H1 (cell line): ENCODE data around the gene NFIX. TPM values are rescaled to one million over a fixed set of nuclear protein-coding genes. Genes with fewer than 3 reads are reported as not detected.

ENCODE experiments used
- CTCF ChIA-PET: fragments of 300-600 bp; sonication (Branson Sonifier 250); formaldehyde crosslinking; loops from one replicate; lab custom pipeline; 2021; ENCODE audit not compliant: partially characterized antibody; lab: Charles Lee
- POLR2A ChIA-PET: fragments of 300-600 bp; sonication (Branson Sonifier 250); formaldehyde crosslinking; loops from one replicate; lab custom pipeline; 2021; ENCODE audit warnings: inconsistent platforms; ENCODE audit not compliant: partially characterized antibody; lab: Charles Lee
- DNase-seq, 2 experiments: peaks; one replicate each; pipeline versions ENCODE4 v3.0.0 to v3.0.0-alpha.2; 2010 to 2022; ENCODE audit warnings: low spot score in 2 of 2, low read depth in 1 of 2, mixed read lengths in 1 of 2
- FAIRE-seq: peaks from 2 replicates; lab custom pipeline; 2011; peaks lifted over from hg19 to GRCh38; lab: Jason Lieb, UNC
- H2AFZ ChIP-seq: 2 replicates; pipeline ENCODE4 v1.8.1; 2012; ENCODE audit warnings: low read length, inconsistent platforms
- H2AK5ac ChIP-seq: 2 replicates; pipeline ENCODE4 v1.6.1; 2013; ENCODE audit warnings: low read depth, low read length
- H2BK120ac ChIP-seq: replicated peaks from 2 replicates; pipeline ENCODE3; 2013; ENCODE audit warnings: low read depth, low read length, inconsistent platforms
- H2BK12ac ChIP-seq: 2 replicates; pipeline ENCODE4 v1.6.1; 2013; ENCODE audit warnings: low read depth, low read length
- H2BK15ac ChIP-seq: 2 replicates; pipeline ENCODE4 v1.6.1; 2013; ENCODE audit warnings: low read length
- H2BK20ac ChIP-seq: 2 replicates; pipeline ENCODE4 v1.6.1; 2013; ENCODE audit warnings: low read length
- H2BK5ac ChIP-seq: 2 replicates; pipeline ENCODE4 v1.6.1; 2013; ENCODE audit warnings: low read depth, low read length
- H3K14ac ChIP-seq: 2 replicates; pipeline ENCODE4 v1.6.1; 2013; ENCODE audit warnings: inconsistent platforms; ENCODE audit not compliant: insufficient read length
- H3K18ac ChIP-seq: 2 replicates; pipeline ENCODE4 v1.6.1; 2013; ENCODE audit warnings: low read length; ENCODE audit errors: extremely low read depth
- H3K23ac ChIP-seq: 2 replicates; pipeline ENCODE4 v1.6.1; 2013; ENCODE audit warnings: inconsistent platforms; ENCODE audit not compliant: insufficient read length
- H3K23me2 ChIP-seq: 2 replicates; pipeline ENCODE4 v1.6.1; 2013; ENCODE audit warnings: low read depth, low read length
- H3K27ac ChIP-seq: 2 replicates; pipeline ENCODE4 v1.6.1; 2011; ENCODE audit warnings: low read depth, low read length, inconsistent platforms
- H3K27me3 ChIP-seq, 4 experiments: replicated peaks in 1 of 4; 1 replicate in 1 of 4; 2 replicates in 3 of 4; pipeline versions ENCODE4 v1.6.1 to v1.8.1; 2011 to 2013; ENCODE audit warnings: low read length in 3 of 4, mild to moderate bottlenecking in 3 of 4, inconsistent platforms in 2 of 4, mixed read lengths in 2 of 4, moderate library complexity in 1 of 4; ENCODE audit not compliant: control insufficient read depth in 3 of 4, insufficient read depth in 3 of 4; ENCODE audit errors: extremely low read depth in 1 of 4
- H3K36me3 ChIP-seq, 4 experiments: 2 replicates each; pipeline versions ENCODE4 v1.6.1 to v1.8.1; 2011 to 2013; ENCODE audit warnings: mild to moderate bottlenecking in 4 of 4, low read length in 3 of 4, moderate library complexity in 2 of 4, control low read depth in 1 of 4, inconsistent platforms in 1 of 4; ENCODE audit not compliant: insufficient read depth in 4 of 4, control insufficient read depth in 2 of 4
- H3K4ac ChIP-seq: replicated peaks from 2 replicates; pipeline ENCODE3; 2013; ENCODE audit warnings: low read length, low read depth, mixed read lengths, inconsistent platforms; ENCODE audit not compliant: insufficient read length
- H3K4me1 ChIP-seq, 4 experiments: replicated peaks in 1 of 4; 1 replicate in 1 of 4; 2 replicates in 3 of 4; pipeline versions ENCODE4 v1.6.1 to v1.8.1; 2011 to 2013; ENCODE audit warnings: low read length in 3 of 4, inconsistent platforms in 2 of 4, mixed read lengths in 1 of 4; ENCODE audit not compliant: insufficient read depth in 4 of 4, control insufficient read depth in 3 of 4
- H3K4me2 ChIP-seq, 2 experiments: 2 replicates each; pipeline versions ENCODE4 v1.6.1 to v1.8.1; 2011 to 2013; ENCODE audit warnings: low read depth in 2 of 2, low read length in 2 of 2, control low read depth in 1 of 2, inconsistent platforms in 1 of 2, mild to moderate bottlenecking in 1 of 2; ENCODE audit not compliant: insufficient read depth in 1 of 2
- H3K4me3 ChIP-seq, 4 experiments: fragments of 200-600, 300-600 bp in 1 of 4; sonication (generic), shearing (Covaris generic), sonication (Bioruptor Twin) in 1 of 4; 2 replicates each; pipeline versions ENCODE4 v1.5.1 to v1.8.1; 2011 to 2016; ENCODE audit warnings: low read length in 4 of 4, low read depth in 3 of 4, control low read depth in 2 of 4, inconsistent platforms in 2 of 4, mild to moderate bottlenecking in 2 of 4, mixed read lengths in 1 of 4, moderate library complexity in 1 of 4; ENCODE audit not compliant: insufficient read depth in 2 of 4; ENCODE audit errors: extremely low read depth in 1 of 4
- H3K56ac ChIP-seq: replicated peaks from 2 replicates; pipeline ENCODE3; 2013; ENCODE audit warnings: low read depth, mild to moderate bottlenecking, mixed read lengths, low read length, inconsistent platforms; ENCODE audit not compliant: insufficient read length
- H3K79me1 ChIP-seq: 2 replicates; pipeline ENCODE4 v1.6.1; 2013; ENCODE audit warnings: low read depth, low read length, control low read depth
- H3K79me2 ChIP-seq, 2 experiments: 2 replicates each; pipeline versions ENCODE4 v1.6.1 to v1.8.1; 2012 to 2013; ENCODE audit warnings: low read length in 2 of 2, mild to moderate bottlenecking in 2 of 2, inconsistent platforms in 1 of 2; ENCODE audit not compliant: insufficient read depth in 2 of 2, control insufficient read depth in 1 of 2
- H3K9ac ChIP-seq, 4 experiments: replicated peaks in 1 of 4; 1 replicate in 1 of 4; 2 replicates in 3 of 4; pipeline versions ENCODE4 v1.6.1 to v1.8.1; 2011 to 2013; ENCODE audit warnings: low read depth in 3 of 4, low read length in 3 of 4, control low read depth in 2 of 4, mild to moderate bottlenecking in 2 of 4, moderate library complexity in 2 of 4, inconsistent platforms in 1 of 4; ENCODE audit errors: extremely low read depth in 1 of 4
- H3K9me3 ChIP-seq, 2 experiments: 2 replicates each; pipeline versions ENCODE4 v1.6.1 to v1.8.1; 2012 to 2013; ENCODE audit warnings: mild to moderate bottlenecking in 2 of 2, moderate library complexity in 2 of 2, control low read depth in 1 of 2, inconsistent platforms in 1 of 2, low read depth in 1 of 2, low read length in 1 of 2, mixed read lengths in 1 of 2; ENCODE audit not compliant: insufficient read depth in 2 of 2
- H4K20me1 ChIP-seq, 2 experiments: replicated peaks in 1 of 2; 2 replicates each; pipeline versions ENCODE3 to v1.8.1; 2011 to 2013; ENCODE audit warnings: inconsistent platforms in 2 of 2, low read length in 2 of 2, mild to moderate bottlenecking in 1 of 2; ENCODE audit not compliant: insufficient read depth in 2 of 2, control insufficient read depth in 1 of 2
- H4K5ac ChIP-seq: 2 replicates; pipeline ENCODE4 v1.6.1; 2013; ENCODE audit warnings: low read length, low read depth, mixed read lengths, inconsistent platforms; ENCODE audit not compliant: insufficient read length
- H4K8ac ChIP-seq: 2 replicates; pipeline ENCODE4 v1.8.0; 2013; ENCODE audit warnings: mild to moderate bottlenecking, moderate library complexity, low read length, inconsistent platforms; ENCODE audit not compliant: insufficient read depth; ENCODE audit errors: extremely low read depth
- H4K91ac ChIP-seq: replicated peaks from 2 replicates; pipeline ENCODE3; 2013; ENCODE audit warnings: low read length, mixed read lengths, inconsistent platforms; ENCODE audit not compliant: insufficient read length
- FOSL1 ChIP-seq: IDR thresholded peaks from 2 replicates; pipeline ENCODE4 v1.6.1; 2011; ENCODE audit warnings: mild to moderate bottlenecking, low read depth, low read length, moderate library complexity; ENCODE audit not compliant: insufficient read depth
- JUN ChIP-seq: IDR thresholded peaks from 2 replicates; pipeline ENCODE4 v1.6.1; 2011; ENCODE audit warnings: low read depth, mild to moderate bottlenecking, improper control_type of control experiment, low read length
- POLR2AphosphoS5 ChIP-seq: IDR thresholded peaks from 2 replicates; pipeline ENCODE4 v1.6.1; 2011; ENCODE audit warnings: low read depth, low read length
- RAD21 ChIP-seq, 2 experiments: IDR thresholded peaks in 1 of 2; conservative IDR thresholded peaks in 1 of 2; 2 replicates each; pipeline ENCODE4 v1.6.1; 2011; ENCODE audit warnings: low read depth in 2 of 2, low read length in 2 of 2, improper control_type of control experiment in 1 of 2, inconsistent platforms in 1 of 2, mild to moderate bottlenecking in 1 of 2, moderate library complexity in 1 of 2
- TAF1 ChIP-seq: IDR thresholded peaks from 2 replicates; pipeline ENCODE4 v1.6.1; 2011; ENCODE audit warnings: mild to moderate bottlenecking, low read depth, low read length
- TEAD4 ChIP-seq: IDR thresholded peaks from 2 replicates; pipeline ENCODE4 v1.6.1; 2012; ENCODE audit warnings: low read depth, low read length, inconsistent platforms, mixed read lengths
- WGBS, 2 experiments: shearing (Covaris generic) in 1 of 2; methylation state at CpG; one replicate each; pipeline versions ENCODE4 v1.1.6 to v1.1.7; 2013 to 2015; ENCODE audit warnings: low lambda C conversion rate in 2 of 2, mixed read lengths in 2 of 2, inconsistent platforms in 1 of 2, low coverage in 1 of 2, missing lambda C conversion rate in 1 of 2; ENCODE audit not compliant: insufficient replicate concordance in 2 of 2, insufficient coverage in 1 of 2, insufficient read length in 1 of 2; ENCODE audit errors: extremely low coverage in 1 of 2, missing lambda C conversion rate in 1 of 2; 5-methylcytosine and 5-hydroxymethylcytosine counted together
- polyA plus RNA-seq, 7 experiments: library from polyadenylated mRNA; depleted of rRNA in 3 of 7; stranded (reverse) in 5 of 7; unstranded in 2 of 7; fragments of >200 nt in 5 of 7; fragments of 200-250 nt in 2 of 7; gene quantifications; 1 replicate in 5 of 7; 2 replicates in 1 of 7; 4 replicates in 1 of 7; pipeline versions ENCODE4 v1.2.1 to v1.2.3, GENCODE V29; 2011 to 2013; ENCODE audit warnings: missing spikeins in 2 of 7, mixed read lengths in 2 of 7
- total RNA-seq: library from RNA; stranded (reverse); fragmentation: NEBNext Ultra II Directional; extraction: Animal tissue kit (Norgen Biotek cat#: 25700); gene quantifications from 2 replicates; pipeline ENCODE4 v1.2.1, GENCODE V29; 2021

Gene NFIX
- total and polyA plus RNA-seq, 2 of the 8 experiments (the other 6 are each of a cell fraction or from before 2014, with no cell fraction given) = 0.03 to 0.20 TPM

DNA sequence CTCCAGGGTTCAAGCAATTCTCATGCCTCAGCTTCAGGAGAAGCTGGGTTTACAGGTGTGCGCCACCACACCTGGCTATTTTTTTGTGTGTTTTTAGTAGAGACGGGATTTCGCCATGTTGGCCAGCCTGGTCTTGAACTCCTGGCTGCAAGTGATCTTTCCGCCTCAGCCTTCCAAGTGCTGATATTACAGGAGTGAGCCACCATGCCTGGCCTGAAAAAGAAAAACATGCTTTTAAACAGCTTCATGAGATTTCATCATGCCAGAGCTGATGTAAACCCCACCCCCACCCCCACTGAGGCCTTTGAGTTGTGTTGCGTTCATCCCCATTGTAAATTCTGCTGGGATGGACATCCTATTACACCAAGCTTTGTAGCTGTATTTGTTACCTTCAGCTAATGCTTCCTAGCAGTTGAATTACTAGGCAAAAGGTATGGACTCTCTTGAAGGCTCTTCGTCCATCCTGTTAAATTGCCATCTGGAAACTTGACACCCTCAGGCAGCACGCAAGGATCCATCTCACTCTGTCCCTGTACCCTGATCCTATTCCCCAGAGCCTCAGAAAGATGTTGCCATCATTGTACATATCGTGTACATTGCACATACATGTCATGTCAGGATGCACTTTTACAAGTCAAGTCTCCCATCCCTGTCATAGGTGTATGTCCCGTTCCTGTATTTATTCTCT, 47.3 kb downstream of the NFIX start:
- CTCF ChIA-PET = interaction anchor here (0.9 to 39.8 kb wide), 7 partner anchors 15 to 77 kb away, joined by 3 to 1145 read pairs (median 5); no protein-coding TSS in a partner anchor
- no peak for FAIRE-seq
- TF ChIP-seq FOSL1 = no peak
- TF ChIP-seq RAD21 (IDR thresholded peaks at IDR 0.05 in 1 of 2, conservative IDR thresholded peaks at IDR 0.05 in 1 of 2; ENCODE audit: low read depth in 2 of 2, low read length in 2 of 2) = no peak
- no peak for TF ChIP-seq JUN
- no peak for TF ChIP-seq POLR2AphosphoS5
- TF ChIP-seq TAF1 = no peak
- TF ChIP-seq TEAD4 = no peak

More for the DNA sequence above, 47.3 kb downstream of the NFIX start:
- no peak for DNase-seq
- H2BK20ac ChIP-seq = no peak overlapping the region
- H3K27ac ChIP-seq = no peak overlapping the region
- H4K20me1 ChIP-seq = peaks cover under 1 to 7% of the 10 kb centered on the region in 2 experiments
- H2AK5ac ChIP-seq = no peak overlapping the region
- H2BK12ac ChIP-seq = no peak overlapping the region; the same call in 1 of the 2 replicates
- H3K14ac ChIP-seq = no peak overlapping the region
- no peak overlapping the region for H2AFZ ChIP-seq
- no peak overlapping the region for H2BK120ac ChIP-seq
- no peak overlapping the region for H4K8ac ChIP-seq
- H3K36me3 ChIP-seq = no peaks in the 10 kb centered on the region
- H2BK5ac ChIP-seq = no peak overlapping the region
- POLR2A ChIA-PET = interaction anchor here (1.3 kb wide), 2 partner anchors 11 to 13 kb away, joined by 3 read pairs; no protein-coding TSS in a partner anchor
- H3K4me2 ChIP-seq = no peak overlapping the region
- no peak overlapping the region for H3K23ac ChIP-seq
- no peak overlapping the region for H3K4me3 ChIP-seq
- peaks cover 9 to 58% (median 43%) of the 10 kb centered on the region in 4 experiments for H3K27me3 ChIP-seq
- no peak overlapping the region for H3K56ac ChIP-seq
- H3K9ac ChIP-seq = no peak overlapping the region
- H4K5ac ChIP-seq = no peak overlapping the region
- no peaks in the 10 kb centered on the region for H3K79me2 ChIP-seq
- no peak overlapping the region for H3K4ac ChIP-seq
- no peak overlapping the region for H3K18ac ChIP-seq
- H3K4me1 ChIP-seq = no peaks in the 10 kb centered on the region
- H3K79me1 ChIP-seq = no peaks in the 10 kb centered on the region
- no peak overlapping the region for H4K91ac ChIP-seq
- H3K9me3 ChIP-seq = no peaks in the 10 kb centered on the region
- 0 out of 2 replicates have a peak overlapping the region, but pooled peaks have one; percentile 49 for H2BK15ac ChIP-seq
- H3K23me2 ChIP-seq = no peaks in the 10 kb centered on the region
- 87% methylated on average over 9 of the region's 9 CpGs; no CpG with 5 or more reads in 1 of the 2 experiments for WGBS, 2 experiments
